Measurements from ENCODE around the gene GCAT.

The GCAT gene

DNA sequence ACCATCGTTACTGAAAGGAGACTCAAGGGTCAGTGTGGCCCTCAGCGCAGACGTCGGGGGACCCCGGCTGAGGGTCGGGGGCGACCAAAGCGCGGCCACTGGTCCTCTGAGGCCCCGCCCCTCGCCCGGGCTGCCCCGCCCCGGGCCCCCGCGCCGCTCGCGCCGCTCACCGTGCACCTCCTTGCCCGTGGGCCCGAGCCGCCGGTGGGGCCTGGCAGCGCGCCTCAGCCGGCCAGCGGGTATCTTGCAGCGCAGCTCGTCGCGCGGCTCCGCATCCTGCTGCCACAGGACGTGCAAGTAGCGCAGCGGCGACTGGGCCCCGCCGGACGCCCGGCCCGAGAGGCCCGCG, 36.0 kb downstream of the GCAT start:
- peak; percentile 11 for DNase-seq (ENCODE audit: low read depth)

DNA sequence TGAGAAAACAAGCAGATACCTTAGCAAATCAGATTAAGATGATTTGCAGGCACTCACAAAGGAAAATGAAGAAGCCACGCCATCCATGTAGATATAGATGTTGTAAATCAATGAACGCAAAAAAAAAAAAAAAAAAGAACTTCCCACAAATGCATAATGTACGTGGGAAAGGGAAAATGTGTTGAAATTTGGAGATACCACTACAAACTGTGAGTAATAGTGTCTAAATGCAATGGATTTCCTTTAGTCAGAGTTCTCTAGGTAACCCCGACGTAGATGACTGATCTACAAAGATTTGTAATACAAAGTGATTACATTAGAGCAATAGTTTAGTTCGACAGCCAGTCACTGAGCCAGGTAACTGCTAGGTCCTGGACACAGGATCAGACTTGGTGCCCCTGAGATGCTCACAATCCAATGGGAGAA, 37.2 kb downstream of the GCAT start:
- no peak for DNase-seq (ENCODE audit: low read depth)

DNA sequence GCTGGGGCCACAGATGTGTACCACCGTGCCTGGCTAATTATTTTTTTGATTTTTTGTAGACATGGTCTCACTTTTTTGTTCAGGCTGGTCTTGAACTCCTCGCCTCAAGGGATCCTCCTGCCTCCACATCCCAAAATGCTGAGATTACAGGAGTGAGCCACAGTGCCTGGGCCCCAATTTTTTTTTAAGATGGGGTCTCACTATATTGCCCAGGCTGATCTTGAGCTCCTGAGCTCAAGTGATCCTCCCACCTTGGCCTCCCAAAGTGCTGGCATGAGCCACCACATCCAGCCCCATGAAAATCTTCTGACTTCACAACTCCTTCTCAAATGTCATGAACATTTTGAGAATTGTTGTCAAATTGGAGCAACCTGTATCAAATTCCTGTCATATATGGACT, 38.7 kb downstream of the GCAT start:
- no peak for DNase-seq (ENCODE audit: low read depth)

DNA sequence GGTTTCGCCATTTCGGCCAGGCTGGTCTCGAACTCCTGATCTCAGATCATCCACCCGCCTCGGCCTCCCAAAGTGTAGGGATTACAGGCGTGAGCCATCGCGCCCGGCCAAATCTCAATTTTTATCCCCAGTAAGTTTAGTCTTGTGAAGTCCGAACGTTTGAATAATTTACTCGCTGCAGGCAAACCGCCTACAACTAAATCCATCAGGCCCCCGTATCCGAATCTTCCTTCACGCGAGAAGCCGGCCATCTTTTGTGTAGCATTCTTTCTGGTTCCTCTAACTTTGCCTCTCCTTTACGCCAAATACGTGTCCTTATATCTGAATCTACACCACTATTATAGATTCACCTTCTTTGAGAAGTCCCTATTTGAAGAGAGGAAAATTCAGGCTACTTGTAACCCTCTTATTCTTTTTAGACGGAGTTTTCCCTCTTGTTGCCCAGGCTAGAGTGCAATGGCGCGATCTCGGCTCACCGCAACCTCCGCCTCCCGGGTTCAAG, 40.9 kb downstream of the GCAT start:
- DNase-seq (ENCODE audit: low read depth) = no peak

DNA sequence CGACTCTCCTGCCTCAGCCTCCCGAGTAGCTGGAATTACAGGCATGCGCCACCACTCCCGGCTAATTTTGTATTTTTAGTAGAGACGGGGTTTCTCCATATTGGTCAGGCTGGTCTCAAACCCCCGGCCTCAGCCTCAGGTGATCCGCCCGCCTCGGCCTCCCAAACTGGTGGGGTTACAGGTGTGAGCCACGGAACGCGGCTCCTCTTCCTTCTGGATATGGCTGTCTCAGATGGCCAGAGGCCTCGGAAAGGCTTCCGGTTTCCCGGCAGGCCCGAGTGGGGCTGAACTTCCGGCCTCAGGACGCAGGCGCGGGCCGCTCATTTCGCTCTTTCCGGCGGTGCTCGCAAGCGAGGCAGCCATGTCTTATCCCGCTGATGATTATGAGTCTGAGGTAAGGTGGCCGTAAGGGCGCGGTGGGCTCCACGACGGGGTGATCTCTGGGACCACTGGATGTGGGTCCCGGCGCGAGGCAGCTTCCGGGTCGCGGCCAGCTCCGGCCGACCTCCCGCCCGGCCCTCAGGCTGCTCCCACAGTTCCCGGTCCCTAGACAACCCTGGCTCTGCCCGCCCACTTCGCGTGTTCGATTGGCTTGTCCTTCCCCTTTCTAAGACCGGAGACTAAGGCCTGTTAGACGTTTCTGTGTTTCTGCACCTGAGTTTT, 41.5 kb downstream of the GCAT start, which contains the start of gene EIF3L:
TSS of gene EIF3L (plus strand) at position 331 of the 663 bp plus-strand sequence. CDS start at position 362, 31 bp downstream.
- DNase-seq (ENCODE audit: low read depth) = peak; percentile 73

DNA sequence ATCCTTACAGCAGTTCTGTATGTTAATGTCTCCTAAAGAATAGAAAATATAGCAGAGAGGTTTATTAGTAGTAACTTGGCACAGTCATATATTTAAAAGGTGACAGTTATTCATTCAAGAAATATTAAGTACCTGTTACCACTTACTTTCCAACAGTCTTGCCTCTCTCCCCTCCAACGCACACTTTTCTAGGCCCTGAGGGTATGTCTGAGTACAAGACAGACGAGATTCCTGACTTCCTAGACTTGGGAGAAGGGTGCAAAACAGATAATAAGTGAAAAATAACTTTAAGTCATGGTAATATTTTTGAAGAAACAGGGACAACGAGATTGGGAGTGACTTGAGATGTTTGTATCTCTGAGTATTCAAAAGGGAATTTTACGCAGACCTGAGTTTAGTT, 43.1 kb downstream of the GCAT start:
- no peak for DNase-seq (ENCODE audit: low read depth)

DNA sequence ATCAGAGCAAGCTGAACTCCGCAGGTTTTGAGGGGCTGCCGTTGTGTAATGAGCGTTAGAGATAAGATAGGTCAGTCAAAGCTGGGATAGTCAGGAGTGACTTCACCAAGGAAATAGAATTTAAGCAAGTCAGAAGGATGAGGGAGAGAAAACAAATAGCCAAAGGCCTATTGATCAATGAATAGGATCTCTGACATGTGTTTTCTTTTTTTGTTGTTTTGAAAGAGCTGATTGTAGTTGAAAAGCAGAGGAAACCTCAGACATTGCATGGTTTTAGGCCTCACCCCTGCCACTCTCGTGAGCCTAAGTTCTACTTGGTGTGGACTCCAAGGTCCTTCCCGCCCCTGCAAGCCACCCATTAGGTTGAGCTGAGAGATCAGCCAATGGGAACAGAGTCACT, 44.7 kb downstream of the GCAT start:
- no peak for DNase-seq (ENCODE audit: low read depth)

DNA sequence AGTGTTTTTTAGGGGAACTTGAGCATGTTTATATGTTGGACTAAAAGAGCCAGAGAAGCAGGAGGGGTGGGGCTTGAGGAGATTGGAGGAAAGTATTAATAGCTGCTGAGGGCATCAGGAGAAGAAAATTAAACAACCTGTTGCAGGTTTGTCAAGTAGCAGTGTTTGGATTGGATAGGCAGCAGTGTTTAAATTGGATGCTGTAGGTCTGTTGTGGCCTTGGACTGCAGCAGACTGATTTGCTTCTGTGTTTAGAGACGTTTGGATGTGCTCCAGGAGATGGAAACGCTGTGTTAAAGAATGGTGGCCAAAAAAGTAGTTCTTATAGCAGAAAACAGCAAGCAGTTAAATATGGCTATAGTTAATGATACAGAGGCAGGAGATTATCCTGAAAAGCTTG, 47.2 kb downstream of the GCAT start:
- DNase-seq (ENCODE audit: low read depth) = no peak

DNA sequence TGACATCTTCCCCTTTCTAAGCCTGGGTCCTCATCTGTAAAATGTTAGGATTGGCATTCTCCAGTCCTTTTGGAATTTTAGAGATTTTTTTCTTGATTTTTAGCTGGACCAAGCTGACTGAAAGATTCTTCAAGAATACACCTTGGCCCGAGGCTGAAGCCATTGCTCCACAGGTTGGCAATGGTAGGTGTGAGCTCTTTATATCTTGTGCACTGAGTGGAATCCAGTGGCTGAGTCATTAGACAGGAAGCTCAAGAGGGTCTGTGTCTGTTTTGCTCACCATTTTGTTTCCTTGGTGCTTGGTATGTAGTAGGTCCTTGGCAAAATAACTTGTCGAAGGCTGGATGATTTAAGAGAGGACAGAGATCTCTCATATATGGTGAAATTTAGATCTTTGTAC, 47.7 kb downstream of the GCAT start:
- no peak for DNase-seq (ENCODE audit: low read depth)

DNA sequence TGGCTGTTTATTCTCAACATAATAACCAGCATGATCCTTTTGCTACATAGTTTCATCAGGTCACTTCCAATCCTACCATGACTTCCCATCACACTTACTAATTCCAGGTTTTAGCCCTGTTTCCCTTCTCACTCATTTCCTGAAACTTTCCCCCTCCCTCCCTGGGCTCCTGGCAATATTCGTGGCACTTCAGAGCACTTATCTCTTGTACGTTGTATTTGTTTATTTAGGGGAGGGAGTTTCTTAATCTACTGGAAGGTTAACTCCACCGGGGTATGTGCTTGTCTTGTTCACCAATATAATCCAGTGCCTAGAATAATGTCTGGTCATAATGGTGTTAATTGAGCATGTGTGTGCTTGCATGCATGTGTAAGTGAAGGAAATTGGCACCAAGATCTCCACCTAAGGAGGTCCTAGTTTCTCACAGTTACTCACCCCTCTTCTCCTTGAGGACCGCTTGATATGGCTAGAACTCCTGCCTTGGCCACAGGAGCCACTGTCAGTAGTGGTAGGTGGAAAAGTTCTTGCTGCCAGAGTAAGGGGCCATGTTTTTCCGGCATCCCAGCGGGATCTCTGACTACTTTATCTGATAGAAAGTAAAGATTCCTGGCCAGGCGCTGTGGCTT, 53.2 kb downstream of the GCAT start:
- DNase-seq (ENCODE audit: low read depth) = no peak

DNA sequence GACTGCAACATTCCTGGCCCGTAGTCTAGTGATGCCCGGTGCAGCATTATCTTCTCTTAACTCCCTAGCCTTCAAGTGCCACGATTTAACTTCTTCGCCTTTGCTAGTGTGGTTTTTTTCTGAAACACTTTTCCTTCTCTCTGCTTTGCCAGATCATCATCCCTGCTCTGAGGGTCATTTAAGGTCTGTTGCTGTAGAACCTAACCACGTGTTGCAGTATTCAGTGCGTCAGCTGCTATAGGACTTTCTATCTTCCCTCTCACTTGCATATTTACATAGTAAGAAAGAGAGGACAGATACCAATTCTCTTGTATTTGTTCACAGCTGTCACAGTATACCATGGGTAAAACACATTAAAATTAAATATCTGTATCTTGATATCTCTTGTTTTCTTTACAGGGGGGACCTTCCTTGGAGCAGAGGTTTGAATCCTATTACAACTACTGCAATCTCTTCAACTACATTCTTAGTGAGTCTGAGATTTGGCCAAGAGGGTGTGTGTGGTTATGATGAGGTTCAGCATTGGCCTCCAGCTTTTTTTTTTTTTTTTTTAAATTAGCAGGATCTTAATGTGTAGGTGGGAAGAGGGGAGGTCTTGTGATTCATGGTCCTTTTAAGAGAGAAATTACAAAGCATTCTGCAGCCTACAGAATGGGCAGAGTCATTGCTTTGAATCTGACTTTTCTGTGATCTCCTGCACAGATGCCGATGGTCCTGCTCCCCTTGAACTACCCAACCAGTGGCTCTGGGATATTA, 55.0 kb downstream of the GCAT start:
- DNase-seq (ENCODE audit: low read depth) = no peak

DNA sequence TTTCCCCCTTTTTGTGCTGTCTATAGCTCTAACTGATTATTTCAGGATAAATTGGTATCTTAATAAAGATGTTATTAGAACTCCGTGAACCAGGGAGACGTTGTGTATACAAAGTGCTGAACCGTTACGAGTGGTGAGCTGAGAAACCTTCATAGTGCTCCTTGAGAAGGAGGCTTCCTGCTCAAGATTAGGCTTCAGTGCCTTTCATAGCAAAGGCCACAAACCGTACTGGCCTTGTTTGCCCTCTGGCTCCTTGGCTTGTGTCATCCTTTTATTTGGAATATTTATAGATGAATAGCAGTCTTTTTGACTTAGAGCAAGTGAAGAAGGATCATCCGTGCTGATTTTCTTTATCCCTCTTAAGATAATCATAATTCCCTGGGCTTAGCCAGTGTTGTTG, 57.8 kb downstream of the GCAT start:
- DNase-seq (ENCODE audit: low read depth) = no peak

Measured in stimulated activated CD8-positive, alpha-beta memory T cell treated with anti-CD3 and anti-CD28 coated beads, Interleukin-15, amount 100 ng/mL, for 1 hour (primary cell).